Body of pancreas (tissue), 4 donors: ENCODE measurements around the gene GRP.

Experiments used
- POLR2A ChIP-seq, 3 donors: fragments of 450-650 bp; IDR thresholded peaks; one replicate each; pipeline ENCODE4 v1.6.1; 2016; ENCODE audit warnings: antibody characterized with exemption in 3 of 3, mild to moderate bottlenecking in 2 of 3
- TF ChIP-seq, protein P1 (sequence below), 7 experiments: fragments of 450-650 bp in 4 of 7; fragments of 200-600 bp in 3 of 7; sonication (generic) in 3 of 7; IDR thresholded peaks; one replicate each; pipeline ENCODE4 v1.5.1; 2016 to 2019; ENCODE audit warnings: antibody characterized with exemption in 7 of 7

DNA sequence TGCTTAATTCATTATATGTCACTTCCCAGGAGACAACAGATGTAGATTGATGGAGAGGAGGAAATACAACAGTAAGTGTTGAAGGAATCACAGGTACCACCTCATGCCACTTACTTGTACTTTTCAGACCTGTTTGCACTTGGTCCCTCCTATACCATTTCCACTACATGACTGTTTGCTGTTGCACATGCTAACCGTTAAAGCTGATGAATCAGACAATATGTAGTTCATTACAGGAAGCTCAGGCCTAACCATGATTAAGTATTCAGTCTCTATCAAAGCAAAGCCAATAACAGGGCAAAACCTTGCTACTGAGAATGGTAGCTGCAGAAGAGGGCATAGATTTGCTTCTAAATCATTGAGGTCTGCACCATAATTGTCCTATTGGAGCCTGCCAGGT, 30.2 kb upstream of the GRP start:
- no peak for TF ChIP-seq POLR2A (IDR thresholded peaks at IDR 0.05)
- TF ChIP-seq, protein P1, sequence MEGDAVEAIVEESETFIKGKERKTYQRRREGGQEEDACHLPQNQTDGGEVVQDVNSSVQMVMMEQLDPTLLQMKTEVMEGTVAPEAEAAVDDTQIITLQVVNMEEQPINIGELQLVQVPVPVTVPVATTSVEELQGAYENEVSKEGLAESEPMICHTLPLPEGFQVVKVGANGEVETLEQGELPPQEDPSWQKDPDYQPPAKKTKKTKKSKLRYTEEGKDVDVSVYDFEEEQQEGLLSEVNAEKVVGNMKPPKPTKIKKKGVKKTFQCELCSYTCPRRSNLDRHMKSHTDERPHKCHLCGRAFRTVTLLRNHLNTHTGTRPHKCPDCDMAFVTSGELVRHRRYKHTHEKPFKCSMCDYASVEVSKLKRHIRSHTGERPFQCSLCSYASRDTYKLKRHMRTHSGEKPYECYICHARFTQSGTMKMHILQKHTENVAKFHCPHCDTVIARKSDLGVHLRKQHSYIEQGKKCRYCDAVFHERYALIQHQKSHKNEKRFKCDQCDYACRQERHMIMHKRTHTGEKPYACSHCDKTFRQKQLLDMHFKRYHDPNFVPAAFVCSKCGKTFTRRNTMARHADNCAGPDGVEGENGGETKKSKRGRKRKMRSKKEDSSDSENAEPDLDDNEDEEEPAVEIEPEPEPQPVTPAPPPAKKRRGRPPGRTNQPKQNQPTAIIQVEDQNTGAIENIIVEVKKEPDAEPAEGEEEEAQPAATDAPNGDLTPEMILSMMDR (IDR thresholded peaks at IDR 0.05): no peak
